ENCODE measurements around the gene IQCE.
A peak's percentile ranks its signal among the peaks of the same experiment; 100 is the strongest.
"Not testable (repeated sequence)": the region's sequence is repeated elsewhere in the genome, so short reads cannot be mapped to it uniquely, and the experiment has no call there.

Gene IQCE

DNA sequence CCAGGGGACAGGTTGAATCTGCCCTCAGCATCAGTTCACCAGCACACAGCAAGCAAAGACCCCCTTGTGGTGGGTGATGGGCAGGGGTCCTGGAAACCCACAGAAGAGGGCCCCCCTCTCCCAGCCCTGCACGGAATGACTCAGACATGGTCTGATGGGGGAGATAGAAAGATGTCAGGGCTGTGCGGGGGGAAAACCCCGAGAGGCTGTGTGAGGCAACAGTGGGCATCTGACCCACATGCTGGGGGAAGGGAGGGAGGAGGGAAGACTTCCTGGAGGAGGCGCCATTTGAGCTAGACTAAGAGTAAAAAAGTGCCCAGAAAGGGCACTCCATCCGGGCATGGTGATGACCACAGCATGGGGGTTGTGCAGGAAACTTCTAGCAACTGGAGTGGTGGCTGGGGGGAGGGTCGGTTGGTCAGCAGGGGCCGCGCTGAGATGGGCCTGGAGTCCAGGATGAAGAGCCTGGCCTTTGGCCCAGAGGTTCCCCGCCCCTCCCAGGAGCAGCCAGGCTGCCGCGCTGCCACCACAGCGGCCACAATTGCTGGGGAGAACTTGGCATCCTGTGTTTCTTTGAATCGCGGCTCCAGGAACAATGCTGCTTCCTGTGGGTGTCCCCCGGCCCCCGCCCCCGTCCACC, 36.7 kb upstream of the IQCE start:
- DNase-seq (ENCODE audit: low read depth in 2 of 2) = no peak

DNA sequence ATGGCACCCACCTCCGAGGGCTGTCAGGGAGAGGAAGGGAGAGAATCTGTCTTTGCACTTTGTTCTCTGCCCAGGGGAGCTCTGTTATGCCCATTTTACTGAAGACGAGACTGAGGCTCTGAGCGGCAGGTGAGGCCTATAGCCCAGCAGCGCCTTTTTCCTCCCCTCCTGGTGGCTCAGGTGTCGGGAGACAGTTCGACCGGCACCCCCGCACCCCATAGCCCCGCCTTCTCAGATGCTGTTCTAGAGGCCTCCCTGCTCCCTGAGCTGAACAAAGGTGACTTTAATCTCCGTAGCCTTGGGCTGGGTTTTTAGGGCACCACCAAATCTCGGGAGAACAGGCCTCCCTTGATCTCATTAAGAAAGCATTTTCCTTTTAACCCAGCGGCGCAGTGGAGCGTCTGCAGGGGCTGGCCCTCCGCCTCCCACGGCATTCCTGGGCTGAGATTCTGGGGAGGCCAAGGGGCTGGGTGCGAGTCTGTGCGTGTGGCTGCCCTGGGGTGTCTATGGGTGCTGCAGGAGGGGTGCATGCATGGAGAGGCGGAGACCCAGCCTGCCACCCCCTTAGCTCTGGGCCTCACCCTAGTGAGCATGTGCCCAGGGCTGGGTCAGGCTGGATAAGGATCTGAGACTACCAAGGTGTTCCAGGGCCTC, 35.9 kb upstream of the IQCE start:
- no peak for DNase-seq (ENCODE audit: low read depth in 2 of 2)

DNA sequence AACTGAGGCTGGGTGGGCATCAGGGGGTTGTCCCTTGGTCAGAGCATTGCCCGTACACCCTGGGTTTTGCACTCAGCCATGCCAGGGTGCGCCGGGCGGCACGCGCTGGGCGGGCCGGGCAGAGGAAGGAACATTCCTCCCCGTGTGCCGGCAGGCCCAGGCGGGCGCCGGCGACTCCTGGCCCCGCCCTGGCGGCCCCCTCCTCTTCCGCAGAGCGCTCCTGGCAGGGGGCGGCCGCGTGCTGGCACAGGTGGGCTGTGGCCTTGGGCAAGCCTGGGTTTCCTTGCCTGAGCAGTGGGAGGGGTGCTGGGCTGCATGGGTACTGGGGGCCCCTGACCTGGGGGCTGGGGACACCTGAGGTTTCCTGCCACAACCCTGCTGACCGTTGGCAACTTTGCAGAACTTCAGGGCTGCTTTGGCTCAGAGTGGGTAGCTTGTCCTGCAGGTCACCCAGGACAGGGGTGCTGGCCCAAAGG, 35.3 kb upstream of the IQCE start:
- DNase-seq (ENCODE audit: low read depth in 2 of 2) = no peak

DNA sequence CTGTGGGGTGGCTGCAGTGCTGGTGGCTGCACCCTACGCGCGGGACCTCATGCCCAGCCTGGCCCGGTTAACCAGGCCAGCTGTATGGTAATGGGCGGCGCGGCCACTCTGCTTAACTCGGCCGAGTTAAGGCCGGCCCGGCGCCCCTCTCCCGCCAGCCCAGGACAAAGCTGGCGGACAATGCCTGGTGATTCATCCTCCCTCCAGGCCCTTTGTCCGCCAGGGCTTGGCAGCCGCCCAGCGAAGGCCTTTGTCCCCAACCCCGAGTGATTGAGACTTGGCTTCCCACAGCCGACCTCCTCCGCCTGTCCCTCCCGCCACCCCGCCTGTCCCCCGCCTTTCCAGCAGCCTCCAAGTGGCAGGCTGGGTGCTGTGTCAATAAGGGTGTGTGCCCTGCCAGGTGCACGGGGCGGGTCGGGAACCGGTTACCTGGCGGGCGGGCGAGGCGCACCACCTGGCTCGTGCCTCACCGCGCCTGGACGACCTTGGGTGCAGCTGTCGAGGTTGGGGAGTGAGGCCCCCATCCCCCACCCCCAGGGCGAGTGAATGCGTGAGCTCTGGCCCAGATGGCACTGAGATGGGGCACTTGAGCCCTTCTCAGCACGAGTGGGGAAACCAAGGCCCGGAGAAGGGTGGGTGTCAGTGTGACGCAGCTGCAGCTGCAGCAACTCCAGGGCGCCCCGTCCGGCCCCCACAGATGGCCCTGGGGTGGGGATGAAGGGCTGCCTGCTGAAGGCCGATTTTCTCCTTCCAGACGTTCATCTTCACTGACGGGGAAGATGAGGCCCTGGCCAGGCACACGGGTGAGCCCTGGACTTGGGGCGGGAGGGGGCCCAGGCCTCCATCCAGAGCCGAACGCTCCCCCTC, 34.6 kb upstream of the IQCE start:
- DNase-seq (ENCODE audit: low read depth in 2 of 2) = no peak

DNA sequence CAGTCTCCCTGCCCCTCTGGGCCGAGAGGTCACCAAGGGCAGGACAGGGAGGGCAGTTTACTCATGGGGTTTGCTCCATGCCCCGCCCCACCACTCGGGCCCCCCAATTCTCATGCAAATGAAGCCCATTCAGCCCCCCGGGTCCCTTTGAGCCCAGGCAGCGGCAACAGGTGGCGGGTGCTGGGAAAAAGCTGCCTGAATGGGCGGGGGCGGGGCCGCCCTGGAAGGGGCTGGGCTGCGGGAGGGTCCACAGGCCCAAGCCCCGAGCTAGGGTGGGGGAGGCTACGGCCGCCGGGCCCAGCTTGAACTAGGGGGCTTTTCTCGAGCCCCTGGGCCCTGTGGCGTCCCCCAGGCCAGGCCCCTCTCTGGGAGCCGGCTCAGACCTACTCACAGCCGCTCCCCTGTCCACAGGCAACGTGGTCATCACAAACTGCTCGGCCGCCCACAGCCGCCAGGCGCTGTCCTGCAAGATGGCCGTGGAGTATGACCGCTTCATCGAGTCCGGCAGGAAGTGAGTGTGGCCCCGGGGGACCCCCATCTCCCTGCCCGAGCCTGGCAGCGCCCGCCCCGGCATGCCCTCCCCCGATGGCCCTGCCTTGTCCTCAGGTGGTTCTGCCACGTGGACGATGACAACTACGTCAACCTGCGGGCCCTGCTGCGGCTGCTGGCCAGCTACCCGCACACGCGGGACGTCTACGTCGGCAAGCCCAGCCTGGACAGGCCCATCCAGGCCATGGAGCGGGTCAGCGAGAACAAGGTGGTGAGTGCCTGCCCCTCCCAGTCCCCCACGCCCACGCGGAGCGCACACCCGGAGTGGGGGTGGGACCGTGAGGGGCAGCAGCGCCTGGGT, 33.7 kb upstream of the IQCE start:
- no peak for DNase-seq (ENCODE audit: low read depth in 2 of 2)

DNA sequence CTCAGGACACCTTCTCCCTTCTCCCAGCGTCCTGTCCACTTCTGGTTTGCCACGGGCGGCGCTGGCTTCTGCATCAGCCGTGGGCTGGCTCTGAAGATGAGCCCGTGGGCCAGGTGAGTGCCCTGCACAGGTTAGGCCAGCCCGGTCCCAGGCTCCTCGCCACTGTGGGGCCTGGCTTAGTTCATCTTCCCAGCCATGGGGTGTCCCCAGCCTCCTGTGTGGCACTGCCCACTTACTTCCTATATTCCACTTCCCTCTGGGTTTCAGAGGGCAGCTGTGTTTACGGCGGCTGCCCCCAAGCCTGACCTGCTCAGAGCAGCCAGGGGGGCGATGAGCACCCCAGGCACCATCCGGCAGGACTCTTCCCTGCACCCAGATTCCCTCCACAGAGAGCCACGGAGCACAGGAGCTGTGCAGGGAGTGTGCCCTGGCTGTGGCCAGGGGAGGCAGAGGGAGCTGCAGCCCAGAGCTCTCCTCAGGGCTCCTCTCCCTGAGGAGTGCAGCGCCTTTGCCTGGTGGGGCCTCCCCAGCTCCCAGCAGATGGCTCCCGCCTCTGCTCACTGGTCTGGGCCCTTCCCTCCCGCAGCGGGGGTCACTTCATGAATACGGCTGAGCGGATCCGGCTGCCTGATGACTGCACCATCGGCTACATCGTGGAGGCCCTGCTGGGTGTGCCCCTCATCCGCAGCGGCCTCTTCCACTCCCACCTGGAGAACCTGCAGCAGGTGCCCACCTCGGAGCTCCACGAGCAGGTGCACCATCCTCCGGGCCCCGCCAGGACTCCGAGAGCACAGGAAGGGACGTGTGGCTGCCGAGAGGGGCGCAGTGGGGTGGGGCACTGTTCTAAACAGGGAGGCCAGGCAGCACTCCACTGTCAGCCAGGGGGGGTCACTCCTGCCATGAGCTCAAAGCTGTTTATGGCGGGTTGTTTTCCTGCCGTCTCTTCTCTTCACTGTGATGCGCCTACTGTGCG, 32.8 kb upstream of the IQCE start:
- DNase-seq (ENCODE audit: low read depth in 2 of 2) = no peak

DNA sequence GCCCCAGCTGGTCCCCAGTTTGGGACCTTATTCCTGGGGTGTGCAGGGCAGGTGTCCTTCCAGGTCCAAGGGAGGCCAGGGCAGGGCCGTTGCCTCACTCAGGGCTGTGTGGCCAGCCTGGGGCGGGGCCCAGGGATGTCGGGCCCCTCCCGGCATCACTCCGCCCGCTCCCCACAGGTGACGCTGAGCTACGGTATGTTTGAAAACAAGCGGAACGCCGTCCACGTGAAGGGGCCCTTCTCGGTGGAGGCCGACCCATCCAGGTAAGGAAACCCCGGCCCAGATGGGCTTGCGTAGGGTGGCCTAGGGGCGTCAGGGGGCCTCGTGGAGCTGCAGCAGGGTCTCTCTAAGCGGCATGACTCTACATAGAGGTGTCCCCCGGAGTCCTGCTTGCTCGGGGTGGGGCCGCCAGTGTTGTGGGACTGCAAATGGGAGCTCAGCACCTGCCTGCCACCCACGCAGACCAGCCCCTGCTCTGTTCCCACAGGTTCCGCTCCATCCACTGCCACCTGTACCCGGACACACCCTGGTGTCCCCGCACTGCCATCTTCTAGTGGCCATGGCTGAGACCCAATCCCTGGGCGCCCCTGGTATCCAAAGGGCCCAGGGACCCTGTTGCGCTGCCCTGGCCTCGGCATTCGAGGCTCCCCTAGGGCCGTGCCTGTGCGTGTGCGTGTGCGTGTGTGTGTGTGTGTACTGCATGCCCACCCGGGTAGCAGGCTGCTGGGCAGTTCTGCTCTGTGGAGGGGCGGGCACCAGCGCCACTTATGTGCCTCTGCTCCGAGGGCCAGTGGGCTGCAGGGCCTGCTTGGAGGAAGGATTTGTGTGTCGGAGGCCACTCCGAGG, 31.9 kb upstream of the IQCE start:
- no peak for DNase-seq (ENCODE audit: low read depth in 2 of 2)

DNA sequence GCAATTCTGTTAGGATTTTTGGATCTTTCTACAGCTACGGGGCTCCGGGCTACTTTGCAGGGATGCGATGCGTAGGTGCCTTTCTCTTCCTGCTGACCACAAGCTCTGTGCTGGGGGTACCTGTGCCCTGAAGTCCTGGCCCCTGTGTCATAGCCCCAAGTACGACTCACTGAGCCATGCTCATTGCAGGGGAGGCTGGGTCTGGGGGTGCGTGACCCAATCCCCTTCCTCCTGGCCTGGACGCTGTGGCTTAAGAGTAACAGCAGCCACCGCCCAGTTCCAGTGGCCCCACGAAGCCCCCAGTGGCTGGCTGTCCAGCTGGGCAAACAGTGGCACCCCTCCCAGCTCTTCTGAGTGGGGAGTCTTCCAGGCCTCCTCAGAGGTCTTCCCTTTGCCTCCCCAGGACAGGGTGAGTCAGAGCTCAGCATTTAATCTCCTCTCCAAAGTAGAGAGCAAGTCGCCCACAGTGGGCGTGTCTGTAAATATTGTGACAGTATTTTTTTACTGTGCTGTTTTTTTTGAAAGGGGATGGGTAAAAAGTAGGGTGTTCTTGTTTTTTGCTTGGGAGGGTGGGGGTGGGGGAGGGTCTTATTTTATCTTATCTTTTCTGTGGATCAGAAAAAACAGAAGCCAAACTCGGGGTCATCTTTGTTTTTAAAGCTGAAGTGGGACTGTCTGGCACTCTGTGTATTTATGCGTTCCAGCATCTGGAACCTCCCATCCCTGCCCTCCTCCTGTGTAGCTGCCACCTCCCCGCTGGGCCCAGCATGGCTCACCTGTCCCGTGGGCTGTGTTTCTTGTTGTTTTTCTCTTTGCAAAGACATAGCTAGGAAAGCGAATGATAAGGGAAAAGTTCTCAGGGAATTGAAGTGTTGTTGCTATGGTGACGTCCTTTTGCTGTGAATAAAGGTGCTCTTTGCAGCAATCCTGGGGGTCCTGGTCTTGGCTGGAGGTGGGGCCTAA, 31.0 kb upstream of the IQCE start:
- DNase-seq (ENCODE audit: low read depth in 2 of 2) = no peak

DNA sequence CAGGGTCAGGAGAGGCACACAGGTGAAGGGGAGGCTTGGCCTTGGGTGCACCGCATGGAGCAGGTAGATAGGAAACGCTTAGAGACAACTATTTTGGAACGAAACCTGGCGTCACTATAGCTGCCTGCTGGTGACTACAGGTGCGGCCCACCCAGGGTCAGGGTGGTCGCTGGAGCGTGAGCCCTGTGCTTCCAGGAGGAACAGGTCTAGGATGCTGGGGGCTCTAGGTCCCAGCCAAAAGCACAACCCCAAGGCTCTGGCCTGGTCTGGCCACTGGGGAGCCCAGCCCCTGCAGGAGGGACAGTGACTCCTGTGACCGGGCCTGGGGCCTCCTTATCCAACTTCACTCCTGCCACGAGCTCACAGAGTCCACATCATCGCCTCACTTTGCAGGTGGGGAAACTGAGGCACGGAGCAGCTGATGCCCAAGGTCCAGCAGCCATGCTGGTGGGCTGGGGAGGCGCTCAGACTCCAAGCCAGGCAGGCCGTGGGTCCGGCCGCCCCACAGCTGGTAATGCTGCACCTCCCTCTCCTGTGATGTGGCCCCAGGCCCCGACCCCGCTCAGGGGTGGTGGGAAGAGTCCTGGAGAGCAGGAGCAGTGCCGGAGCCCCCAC, 30.2 kb upstream of the IQCE start:
- DNase-seq (ENCODE audit: low read depth in 2 of 2) = no peak

DNA sequence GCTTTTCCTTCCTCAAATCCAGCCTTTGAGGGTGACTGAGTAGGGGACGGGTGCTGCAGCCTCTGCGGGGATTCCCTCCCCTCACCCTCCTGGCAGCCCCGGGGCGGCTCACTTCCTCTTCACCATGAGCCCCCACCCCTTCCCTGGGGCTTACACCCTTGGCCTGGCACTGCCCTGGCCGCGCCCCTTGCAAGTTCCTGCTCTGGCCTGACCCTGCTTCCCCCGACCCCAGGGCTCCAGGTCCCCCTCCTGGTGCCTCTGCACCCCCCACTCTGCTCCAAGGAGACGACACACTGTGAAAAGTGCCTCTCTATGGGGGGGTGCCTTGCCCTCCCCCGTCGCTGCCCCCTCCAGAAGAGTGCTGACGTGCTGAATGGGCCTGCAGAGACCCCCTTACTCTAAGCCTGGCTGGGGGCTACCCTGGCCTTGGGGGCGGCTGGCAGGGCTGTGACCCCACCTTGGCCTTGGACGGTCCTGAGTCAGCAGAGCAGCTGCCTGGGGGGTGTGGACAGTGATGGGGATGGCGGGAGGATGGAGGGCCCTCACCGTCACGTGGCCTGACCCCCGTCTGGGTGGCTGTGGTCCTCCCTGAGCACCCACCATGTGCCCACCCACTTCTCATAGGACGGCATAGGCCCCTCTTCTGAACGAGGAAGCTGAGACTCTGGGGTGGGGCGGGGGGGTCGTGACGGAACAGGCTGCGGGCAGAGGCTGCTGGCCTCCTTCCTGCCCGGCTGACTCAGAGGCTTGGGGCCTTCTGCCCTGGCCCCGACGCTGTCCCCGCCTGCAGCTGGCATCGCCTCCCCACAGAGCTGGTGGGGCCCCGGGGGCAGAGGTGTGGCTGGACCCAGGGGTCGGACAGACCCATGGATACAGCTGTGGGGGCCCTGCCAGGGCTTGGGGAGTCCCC, 29.4 kb upstream of the IQCE start:
- DNase-seq (ENCODE audit: low read depth in 2 of 2) = no peak

DNA sequence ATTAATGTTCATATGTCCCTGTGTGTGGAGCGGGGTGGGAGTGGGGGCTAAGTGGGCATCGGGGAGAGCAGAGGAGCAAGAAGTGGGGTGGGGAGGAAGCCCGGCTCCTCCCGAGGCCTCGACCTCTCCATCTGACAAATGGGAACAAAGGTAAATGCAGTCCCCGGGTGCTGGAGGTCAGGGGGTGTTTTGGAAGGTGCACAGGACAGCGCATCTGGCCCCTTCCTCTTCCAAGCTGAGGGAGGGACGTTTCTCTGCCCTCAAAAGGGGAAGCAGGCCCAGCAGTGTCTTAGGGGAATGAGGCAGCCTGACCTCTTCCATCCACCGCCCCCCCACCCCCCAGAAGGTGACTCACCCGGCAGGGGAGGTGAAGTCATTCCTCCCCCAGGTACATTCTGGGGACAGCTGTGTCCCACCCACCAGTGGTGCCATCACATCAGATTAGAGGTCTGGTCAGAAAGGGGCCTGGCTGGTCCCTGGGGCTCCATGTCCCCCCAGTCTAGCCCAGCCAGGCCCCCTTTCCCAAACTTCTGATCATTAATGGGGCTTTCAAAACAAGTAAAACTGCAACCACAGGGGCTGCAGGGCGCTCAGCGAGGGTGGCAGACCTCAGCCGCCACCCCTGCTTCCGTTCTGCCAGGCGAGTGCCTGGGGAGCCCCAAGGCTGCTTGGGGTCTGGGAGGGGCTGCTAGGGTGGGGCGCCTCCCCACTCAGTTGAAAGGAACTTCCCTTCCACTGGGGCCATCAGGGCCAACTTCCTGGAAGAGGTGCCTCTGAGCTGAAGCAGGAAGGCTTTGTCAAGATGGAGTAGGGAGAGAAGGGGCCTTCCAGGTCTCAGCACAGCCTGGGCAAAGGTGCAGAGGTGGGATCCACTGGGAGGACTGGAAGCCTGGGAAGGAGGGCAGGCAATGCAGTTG, 28.4 kb upstream of the IQCE start:
- peak in 1 of 2 donors; percentile 69 for DNase-seq (ENCODE audit: low read depth in 2 of 2)

DNA sequence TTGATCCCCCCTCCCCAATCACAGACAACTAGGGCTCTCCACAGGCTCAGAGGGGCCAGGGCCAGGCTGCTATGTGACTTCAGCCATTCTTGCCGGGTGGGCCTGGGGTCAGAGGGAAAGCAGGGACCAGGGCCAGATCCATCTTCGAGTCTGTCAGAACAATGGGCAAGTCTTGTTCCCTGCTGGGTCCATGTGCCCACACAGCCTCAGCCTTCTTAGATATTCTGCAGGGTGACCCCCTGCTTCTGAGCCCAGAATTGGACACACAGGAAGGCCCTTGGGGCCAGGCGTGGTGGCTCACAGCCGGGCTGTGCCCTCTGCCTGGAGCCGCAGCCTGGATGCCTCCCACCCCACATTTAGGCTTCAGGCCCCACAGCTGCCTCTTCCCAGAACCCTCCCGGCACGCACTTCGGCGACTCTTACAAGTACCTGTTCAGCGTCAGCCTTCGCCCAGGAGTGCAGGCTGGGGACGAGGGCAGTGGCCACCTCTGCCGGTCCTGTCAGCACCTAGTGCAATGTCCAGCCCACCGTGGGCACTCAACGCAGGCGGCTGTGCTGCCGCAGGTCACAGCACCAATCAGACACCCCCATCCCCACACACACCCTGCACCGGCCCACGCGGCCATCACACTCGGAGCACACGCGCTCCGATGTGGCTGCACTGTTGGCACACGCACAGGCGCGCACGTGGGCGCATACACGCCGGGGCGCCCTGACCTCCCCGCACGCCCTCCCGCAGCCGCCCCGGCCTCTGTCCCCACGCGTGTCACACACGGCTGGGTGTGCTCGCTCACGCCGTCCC, 27.6 kb upstream of the IQCE start:
- DNase-seq (ENCODE audit: low read depth in 2 of 2) = not testable (repeated sequence)

DNA sequence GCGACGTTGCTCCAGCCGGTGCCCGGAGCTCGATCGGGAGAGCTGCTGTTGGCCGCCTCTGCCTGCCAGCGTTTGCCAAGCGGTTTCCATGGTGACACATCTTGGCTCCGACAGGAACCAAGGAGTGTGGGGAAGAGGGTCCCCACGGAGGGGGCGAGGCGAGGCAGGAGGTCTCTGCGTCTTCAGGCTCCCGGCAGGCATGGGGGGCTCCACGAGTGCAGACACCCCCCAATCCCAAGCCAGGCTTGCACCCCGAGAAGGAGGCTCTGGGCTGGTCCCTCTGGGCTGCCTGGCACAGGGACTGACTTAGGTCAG, 27.0 kb upstream of the IQCE start:
- DNase-seq (ENCODE audit: low read depth in 2 of 2) = not testable (repeated sequence)

DNA sequence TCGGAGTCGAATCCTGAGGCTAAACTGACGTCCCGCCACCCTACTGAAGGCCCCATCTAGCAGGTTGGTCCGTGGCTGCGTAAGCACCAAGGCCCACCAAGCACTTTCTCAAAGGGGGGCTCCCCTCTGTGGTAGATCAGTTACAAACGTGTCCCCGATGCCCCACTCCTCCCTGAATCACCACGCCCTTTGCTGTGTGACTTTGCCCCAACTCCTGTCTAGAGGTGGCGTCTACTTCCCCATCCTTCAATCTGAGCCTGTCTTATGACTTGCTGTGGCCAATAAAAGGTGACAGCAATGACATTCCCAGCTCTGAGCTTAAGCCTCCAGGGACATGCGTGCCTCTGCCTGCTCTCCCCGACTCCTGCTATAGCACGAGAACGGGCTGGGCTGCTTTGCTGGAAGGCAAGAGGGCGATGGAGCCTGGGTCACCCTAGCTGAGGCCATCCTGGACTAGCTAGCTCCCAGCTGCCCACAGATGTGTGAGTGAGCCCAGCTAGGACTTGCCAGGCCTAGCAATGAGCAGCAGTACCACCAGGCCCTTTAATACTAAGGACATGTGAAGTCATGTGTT, 26.5 kb upstream of the IQCE start:
- DNase-seq (ENCODE audit: low read depth in 2 of 2) = not testable (repeated sequence)

DNA sequence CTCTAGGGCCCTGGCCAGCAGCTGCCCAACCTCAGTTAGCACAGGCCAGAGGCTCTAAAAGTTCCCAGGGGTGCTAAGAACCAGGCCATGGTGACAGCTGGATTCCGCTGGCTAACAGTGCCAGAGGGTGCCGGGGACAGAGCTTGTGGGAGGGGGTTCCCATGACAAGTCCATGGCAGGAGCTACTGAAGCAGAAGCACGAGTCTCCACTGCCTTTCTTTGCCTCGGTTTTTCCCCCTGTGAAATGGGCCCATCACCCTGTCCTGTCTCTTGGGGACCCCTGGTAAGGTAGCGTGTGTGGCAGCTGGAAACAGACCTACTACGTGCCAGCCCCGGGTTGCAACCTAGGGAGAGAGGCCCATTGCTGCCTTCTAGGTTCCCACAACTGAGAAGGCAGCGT, 26.0 kb upstream of the IQCE start:
- DNase-seq (ENCODE audit: low read depth in 2 of 2) = not testable (repeated sequence)

Data from stimulated activated CD8-positive, alpha-beta memory T cell treated with anti-CD3 and anti-CD28 coated beads, Interleukin-2, amount 100 ng/mL, for 1 hour (primary cell).